Measurements from ENCODE around the gene CCDC83. TPM values are rescaled to one million over a fixed set of nuclear protein-coding genes. Genes with fewer than 3 reads are reported as not detected.

Gene CCDC83
- under 1 TPM in 1 of 4 donors, not detected in 3; 0.08 TPM for polyA plus RNA-seq (ENCODE audit: insufficient read length in 4 of 4)

DNA sequence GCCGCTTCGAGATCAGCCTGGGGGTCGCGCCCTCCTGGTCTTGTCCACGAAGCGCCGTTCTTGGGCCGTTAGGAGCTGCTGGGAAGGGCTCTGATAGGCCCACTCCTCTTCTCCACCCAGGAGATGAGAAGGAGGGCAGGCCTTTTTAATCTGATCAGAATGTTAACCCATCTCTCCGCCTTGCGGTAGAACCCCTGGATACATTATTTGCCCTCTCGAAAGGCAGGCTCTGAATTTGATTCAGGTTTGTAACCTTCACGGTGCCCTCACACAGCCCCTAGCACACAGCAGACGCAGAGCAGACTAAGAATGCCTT, at the start of gene CCDC83:
Gene CCDC83, plus strand, starts transcription at position 43 of the 316 bp plus-strand sequence. CDS start 9,741 bp downstream, outside the sequence.
- peak in 1 of 4 donors; percentile 7 for DNase-seq (ENCODE audit: low read depth in 4 of 4, low spot score in 2 of 4)

DNA sequence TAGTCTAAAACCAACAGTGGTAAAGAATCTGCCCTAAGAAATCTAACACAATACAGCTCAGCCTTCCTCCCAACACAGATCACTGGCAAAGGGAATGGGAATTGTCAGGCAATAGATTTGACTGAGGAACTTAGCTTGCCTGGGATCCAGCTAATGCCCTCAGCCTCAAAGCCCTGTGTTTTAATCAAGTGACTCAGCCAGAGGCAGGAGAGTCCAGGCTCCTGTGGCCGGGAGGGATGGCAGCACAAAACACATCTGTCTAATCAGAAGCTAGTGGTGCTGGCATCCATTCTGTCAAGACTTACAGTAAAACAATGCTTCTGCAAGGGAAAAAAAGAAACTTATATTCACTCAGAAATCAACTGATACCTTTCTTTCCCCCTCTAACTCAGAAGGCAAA, 49.8 kb upstream of the CCDC83 start:
- no peak for DNase-seq (ENCODE audit: low read depth in 4 of 4, low spot score in 2 of 4)

DNA sequence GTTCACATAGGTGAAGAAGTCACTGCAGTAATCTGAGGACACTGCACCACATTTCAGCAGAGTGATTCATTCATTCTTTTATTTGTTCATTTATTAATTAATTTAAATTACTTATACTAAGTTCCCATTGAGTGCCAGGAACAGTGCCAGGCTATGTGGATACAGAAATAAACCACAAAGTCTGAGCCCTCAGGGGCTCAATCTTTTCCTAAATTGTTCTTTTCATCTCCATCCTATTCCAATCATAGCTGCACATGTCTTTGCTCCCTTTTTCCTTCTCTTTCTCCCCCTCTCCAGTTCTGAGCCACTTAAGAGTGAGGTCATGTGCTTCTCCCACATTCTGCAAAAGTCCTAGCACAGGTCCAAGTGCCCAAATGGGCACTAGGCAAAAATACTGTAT, 49.2 kb upstream of the CCDC83 start:
- DNase-seq (ENCODE audit: low read depth in 4 of 4, low spot score in 2 of 4): no peak

DNA sequence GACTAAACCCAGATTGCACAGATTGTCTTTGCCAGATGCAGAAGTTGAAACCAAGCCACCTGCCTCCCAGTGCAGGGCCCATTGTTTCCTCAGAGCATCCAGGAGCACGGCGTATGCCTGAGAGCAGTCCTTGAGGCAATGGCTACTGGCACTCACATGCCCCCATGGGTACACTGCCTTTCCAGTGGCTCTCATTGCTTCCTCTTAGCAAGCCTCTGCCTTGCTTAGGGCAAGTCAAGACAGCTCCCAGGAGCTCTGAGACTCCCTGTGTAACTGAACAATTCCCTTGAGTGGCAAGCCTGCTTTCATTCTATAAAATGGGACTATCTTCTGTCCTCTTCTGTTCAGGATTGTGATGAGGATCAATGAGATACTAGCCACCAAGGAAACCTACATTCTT, 48.3 kb upstream of the CCDC83 start:
- no peak for DNase-seq (ENCODE audit: low read depth in 4 of 4, low spot score in 2 of 4)

DNA sequence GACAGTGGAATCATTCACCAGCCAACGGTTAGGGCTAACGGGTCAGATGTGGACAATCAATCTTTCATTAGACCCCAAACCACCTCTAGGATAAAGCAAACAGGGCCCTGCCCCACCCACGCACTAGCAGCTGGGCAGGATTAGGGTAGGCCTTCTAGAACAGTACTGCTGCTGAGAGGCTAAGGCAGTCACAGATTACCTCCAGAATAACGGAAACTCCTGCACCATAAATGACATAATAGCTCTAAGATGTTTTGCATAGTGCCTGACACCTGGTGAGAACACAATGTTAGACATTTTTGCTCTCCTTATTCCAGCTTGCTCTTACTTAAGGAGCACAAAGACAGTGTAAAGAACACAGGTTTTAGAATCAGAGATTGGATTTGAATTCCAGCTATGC, 46.0 kb upstream of the CCDC83 start:
- DNase-seq (ENCODE audit: low read depth in 4 of 4, low spot score in 2 of 4): no peak

DNA sequence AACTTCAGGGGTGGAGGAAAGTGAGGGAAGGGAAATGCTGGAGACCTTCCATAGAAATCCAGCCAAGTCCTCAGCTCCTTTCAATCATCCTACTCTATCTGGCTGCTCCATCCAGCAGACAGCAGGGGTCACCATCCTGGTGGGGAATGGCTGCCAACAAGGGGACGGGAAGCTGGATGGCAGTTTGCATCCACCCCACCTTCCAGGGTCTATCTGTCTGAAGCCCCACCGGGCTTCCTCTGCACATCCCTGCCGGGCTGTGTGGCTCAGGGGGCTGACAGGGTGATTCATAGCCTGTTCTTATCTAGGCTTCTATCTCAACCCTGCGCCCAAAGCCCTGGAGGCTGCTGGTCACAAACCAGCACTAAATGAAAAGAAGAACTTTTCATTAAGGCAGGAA, 45.3 kb upstream of the CCDC83 start:
- DNase-seq (ENCODE audit: low read depth in 4 of 4, low spot score in 2 of 4): no peak

DNA sequence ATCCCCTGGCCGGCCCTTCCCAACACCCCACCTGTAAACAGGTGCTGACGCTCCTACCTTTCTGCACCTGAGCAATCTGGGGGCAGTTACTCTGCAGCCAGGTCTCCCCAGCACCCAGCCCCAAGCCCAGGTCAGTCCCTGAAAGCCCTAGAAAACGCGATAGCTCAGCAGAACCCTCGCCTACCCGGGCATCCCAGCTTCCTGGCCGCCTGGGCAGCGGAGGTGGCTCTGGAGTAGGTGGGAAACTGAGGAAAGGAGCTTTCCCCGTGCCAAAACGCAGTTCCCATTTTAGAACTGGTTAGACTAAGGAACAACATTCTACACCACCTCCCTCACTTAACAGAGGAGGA, 44.7 kb upstream of the CCDC83 start:
- no peak for DNase-seq (ENCODE audit: low read depth in 4 of 4, low spot score in 2 of 4)

DNA sequence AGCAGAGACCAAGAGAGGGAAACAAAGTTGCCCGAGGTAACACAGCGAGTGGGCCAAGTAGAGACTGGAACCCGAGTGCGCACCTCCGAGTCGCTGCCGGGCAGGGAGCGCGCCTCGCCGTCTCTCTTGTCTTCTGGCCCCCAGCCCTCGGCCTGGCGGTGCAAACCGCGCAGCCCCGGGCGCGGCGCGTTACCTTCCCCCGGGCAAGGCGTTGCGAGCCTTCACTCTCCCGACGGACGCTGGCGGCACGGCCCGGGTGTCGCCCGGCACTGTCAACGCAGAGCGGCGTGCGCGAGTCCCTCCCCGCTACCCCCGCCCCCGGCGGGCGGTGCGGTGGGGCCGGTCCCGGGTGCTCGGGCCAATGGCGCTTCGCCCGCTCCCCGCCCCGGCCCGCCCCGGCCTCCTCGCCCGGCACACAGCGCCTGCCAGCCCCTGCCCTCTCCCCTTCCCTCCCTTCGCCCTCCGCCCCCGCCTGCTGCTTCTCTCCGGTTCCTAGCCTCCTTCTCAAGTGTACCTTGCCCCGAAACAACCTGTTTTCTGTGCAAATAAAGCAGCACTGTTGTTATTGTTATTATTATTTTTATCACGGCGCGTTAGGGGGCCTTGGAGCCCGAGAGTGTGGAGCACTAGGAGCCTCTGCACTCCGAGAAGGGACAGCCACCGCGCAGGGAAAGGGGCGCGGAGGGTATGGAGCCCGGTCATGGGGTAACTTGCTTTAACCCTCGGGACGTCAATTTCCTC, 44.1 kb upstream of the CCDC83 start, which contains the start of gene SYTL2:
Gene SYTL2, minus strand, starts transcription at position 271 of the 741 bp plus-strand sequence. CDS start 53,416 bp downstream, outside the sequence.
- DNase-seq (ENCODE audit: low read depth in 4 of 4, low spot score in 2 of 4): peak in 1 of 4 donors; percentile 62

DNA sequence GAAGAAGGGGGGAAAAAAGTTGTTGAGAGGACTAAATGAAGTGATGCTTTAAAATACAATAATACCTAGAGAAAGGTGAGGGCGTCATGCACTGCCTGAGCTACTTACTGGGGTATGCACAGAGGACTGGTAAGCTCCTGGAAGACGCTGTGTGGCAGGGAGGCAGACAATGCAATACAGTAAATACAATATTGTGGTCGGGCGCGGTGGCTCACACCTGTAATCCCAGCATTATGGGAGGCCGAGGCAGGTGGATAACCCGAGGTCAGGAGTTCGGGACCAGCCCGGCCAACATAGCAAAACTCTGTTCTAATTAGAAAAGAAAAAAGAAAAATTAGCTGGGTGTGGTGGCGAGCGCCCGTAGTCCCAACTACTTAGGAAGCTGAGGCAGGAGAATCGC, 43.6 kb upstream of the CCDC83 start:
- DNase-seq (ENCODE audit: low read depth in 4 of 4, low spot score in 2 of 4): no peak

DNA sequence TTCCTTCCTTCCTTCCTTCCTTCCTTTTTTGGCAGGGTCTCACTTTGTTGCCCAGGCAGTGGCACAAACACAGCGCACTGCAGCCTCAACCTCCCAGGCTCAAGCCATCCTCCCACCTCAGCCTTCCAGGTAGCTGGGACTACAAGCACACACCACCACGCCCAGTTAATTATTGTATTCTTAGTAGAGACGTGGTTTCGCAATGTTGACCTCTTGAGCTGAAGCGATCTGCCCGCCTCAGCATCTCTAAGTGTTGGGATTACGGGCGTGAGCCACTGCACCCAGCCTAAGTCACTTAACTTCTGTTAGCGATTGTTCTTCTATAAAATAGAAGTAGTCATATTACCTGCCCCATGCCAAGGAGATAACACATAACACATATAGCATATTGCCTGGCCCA, 41.5 kb upstream of the CCDC83 start:
- no peak for DNase-seq (ENCODE audit: low read depth in 4 of 4, low spot score in 2 of 4)

DNA sequence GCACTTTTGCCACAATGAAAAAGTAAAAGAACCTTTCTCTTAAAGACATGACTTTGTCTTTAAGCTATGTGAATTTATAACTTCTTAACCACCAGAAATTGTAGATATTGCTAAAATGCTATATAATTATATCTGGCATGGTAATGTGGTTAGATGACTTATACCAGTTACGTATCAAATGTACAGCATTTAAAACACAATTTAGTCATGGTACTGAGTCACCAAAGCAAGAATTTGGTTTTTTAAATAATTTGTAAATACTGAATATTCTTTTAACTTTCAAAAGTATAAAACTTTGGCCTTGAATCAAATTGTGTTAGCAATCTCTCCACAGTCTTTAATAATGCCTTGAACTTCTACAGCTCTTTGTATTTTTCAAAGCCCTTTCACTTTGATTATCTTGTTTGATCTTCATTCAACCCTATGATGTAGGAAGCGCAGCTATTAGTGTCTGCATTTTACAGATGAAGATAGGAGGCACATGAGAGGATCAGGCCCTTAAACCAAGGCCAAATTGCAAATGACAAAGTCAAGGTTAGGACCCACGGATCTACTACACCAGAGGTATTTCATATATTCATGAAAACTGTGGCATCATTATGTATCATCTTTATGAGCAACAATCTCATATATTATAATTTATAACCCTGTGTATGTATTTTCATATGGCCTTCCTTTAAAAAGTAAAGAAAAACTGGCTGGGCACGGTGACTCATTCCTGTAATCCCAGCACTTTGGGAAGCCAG, 39.8 kb upstream of the CCDC83 start:
- no peak for DNase-seq (ENCODE audit: low read depth in 4 of 4, low spot score in 2 of 4)

DNA sequence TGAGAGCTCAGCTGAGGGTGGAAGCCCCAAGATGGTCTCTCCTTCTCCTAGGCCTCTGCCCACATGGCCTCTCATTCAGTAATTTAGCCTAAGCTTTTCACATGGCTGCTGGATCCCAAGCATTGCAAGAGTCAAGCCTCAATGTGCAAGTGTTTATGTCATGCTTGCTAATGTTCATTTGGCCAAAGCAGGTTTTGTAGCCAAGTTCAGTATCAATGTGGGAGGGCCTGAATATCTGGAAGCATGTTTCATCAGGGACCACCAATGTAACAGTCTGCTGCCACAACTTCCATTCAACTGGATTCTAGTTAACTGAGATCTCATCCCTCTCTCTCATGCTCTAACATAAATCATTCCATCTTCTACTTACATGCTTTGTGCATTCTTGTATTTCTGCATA, 35.7 kb upstream of the CCDC83 start:
- DNase-seq (ENCODE audit: low read depth in 4 of 4, low spot score in 2 of 4): no peak

DNA sequence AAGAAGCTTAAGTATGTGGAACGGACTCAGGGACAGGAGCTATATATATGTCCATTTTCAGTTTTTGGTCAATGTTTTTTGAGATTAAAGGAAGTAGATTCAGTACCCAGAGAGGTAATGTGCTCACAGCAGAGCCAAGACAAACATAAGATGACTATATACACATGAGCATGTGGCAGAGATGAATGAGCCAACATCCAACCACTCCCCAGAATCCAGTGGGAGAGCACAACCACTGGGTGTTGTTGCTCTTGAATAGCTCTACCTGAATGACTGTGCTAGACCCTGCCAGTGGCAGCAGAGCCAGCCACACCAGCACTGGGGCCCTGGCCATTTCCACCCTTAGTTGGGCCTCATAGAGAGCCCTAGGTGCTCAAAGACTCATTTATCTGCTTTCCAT, 33.5 kb upstream of the CCDC83 start:
- DNase-seq (ENCODE audit: low read depth in 4 of 4, low spot score in 2 of 4): no peak

DNA sequence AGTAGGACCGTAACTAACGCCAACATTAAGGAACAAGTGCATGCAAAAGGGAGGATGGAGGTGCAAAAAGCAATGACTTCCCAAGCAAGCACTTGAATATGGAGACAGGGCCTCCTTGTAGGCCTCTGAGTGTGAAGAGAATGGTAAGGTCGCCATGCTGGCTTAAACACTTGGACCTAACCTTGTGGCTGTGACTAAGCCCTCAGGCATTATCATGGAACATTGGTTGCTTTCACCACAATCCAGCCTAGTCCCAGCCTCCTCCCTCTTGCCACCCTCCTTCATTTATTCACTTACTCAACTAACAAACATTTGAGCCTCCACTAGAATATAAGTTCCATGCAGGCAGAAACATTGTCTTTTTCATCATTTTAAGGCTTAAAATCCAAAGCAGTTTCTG, 32.4 kb upstream of the CCDC83 start:
- DNase-seq (ENCODE audit: low read depth in 4 of 4, low spot score in 2 of 4): no peak

DNA sequence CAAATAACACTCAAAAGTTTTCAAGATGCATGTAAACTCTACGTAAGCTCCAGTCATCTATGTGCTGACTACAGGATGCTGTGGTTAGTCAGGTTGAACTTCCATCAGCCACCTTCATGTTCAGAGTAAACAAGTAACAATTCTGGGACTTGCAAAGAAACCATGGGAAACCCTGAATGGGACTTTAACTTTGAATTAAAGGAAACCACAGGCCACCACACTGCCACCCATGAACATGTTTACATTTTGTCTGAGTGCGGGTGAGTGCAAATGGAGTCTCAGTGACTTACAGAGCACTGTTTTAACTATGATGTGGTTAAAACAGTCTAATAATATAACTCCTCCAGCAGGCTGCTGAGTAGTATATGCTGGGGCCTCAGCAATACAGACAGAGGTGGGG, 31.4 kb upstream of the CCDC83 start:
- no peak for DNase-seq (ENCODE audit: low read depth in 4 of 4, low spot score in 2 of 4)

DNA sequence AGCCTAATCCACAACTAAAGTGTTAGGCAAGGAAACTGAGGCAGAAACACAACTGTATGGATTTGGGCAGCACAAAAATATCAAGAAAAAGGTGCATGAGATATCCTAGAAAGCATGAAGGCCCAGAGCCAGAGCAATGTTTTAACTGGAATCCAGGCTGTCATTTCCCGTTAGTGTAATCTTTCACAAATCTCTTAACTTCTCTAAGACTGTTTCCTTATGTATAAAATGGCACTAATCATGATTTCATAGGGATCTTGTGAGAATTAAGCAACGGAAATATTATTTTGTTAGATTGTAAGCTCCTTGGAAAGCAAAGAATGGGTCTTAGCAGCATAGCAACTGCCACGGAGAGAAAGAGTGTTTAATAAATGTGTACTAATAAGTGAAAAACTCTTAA, 29.6 kb upstream of the CCDC83 start:
- DNase-seq (ENCODE audit: low read depth in 4 of 4, low spot score in 2 of 4): no peak

DNA sequence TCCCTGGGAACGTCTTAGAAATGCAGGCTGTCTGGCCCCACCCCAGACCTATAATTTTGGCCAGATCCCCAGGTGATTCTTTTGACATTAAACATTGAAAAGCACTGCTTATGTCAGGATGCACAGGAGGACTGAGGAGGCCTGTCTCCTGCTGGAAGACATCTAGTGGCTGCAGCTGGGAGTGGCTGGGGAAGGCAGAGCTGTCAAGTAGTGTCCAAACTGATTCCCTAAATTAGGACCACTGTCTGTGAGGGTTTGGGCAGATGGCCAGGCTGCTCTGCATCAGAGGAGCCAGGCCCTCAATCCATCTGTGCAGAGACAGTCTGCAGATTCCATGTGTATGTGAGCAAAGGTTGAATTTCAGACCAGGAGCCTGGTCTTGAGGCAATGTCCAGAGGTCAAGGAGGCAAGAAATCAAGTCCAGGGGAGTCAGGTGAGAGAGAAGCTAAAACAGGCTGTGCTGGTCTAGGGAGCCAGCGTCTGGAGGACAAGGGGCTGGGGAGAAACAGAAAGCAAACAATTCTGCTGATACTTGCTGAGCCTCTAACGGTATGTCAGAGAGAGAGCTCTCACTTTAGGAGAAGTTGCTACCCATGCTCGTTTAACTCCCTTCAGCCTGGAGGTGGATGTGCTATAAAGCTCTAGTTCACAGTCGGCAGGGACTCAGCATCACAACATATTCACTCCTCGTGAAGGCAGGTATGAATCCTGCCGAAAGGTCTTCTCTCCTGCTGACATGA, 28.9 kb upstream of the CCDC83 start:
- DNase-seq (ENCODE audit: low read depth in 4 of 4, low spot score in 2 of 4): no peak

DNA sequence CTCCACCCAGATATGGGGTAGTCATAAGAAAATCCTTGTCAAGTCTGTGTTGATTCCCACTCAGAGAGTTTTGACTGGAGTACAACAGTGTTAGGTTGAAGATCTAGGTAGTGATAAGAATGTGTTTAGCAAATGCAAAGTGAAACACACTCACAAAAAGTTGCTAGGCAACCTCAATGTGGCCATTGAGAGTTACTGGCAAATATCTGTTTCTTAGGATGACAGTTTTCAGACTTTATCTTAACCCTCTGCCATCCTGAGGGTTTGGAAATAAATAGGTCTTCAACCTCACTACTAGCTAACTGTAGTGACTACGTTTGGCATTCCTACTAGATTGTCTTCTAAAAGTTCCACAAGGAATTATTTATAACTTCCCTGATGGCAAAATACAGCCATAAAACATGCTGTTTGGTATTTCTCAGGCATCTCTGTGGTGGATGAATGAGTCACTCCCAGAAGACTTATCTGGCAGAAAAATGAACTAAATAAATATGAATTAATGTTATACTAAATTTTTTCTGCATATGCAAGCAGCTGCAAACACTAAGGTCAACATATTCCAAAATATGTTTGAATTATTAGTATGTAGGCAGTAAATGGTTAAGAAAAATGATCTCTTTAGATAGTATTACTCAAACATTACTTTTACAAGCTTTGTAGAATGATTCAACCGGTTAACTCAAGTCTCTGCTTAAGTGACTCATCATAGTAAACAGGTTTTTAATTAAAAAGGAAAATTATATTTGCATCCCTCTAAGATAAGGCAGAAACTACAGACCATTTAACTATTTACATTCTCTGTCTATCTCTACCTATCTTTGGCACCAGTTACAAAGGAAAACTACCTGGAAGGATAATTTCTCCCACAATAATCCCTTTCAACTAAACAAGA, 27.2 kb upstream of the CCDC83 start:
- no peak for DNase-seq (ENCODE audit: low read depth in 4 of 4, low spot score in 2 of 4)

DNA sequence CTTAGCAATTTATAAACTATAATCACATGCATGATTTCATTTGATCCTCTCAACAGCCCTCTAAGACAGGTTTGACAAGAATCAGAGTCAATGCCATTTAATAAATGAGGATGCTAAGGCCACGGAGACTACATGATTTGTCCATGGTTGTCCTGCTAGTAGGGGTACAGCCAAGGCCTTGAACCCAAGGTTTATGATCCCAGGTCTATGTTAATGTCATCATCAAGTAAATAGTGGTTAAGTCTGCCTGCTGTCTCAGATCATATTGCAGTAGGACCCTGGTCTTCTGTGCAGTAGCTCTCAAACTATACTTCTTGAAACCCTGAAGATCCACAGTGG, 26.6 kb upstream of the CCDC83 start:
- DNase-seq (ENCODE audit: low read depth in 4 of 4, low spot score in 2 of 4): no peak

DNA sequence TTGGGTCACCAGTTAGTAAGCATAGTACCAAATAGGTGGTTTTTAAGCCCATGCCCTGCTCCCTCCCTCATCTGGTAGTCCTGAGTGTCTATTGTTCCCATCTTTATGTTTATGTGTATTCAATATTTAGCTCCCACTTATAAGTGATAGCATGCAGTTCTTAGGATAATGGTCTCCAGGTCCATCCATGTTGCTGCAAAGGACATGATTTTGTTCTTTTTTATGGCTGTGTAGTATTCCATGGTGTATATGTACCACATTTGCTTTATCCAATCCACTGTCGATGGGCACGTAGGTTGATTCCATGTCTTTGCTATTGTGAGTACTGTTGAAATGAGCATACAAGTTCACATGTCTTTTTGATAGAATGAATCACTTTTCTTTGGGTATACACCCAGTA, 26.0 kb upstream of the CCDC83 start:
- no peak for DNase-seq (ENCODE audit: low read depth in 4 of 4, low spot score in 2 of 4)

DNA sequence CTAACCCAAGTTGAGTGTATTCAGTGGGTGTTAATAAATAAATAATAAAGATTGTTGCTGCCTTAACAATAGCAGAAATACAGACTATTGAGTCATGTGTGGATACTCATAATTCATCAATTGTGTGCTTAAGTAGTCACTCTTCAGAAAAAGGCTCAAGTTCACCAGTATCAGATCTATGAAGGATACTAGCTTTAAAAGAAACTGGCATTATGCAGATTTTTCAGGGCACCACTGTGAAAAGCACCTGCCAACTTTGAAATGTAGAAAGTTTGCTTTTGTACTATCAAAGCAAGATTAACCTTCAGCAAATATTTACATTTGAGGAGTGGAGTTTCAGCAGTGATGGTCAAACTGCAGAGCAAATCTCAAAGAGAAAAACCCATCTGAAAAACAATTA, 24.1 kb upstream of the CCDC83 start:
- DNase-seq (ENCODE audit: low read depth in 4 of 4, low spot score in 2 of 4): no peak
